Dendritic cell treated with granulocyte-macrophage colony-stimulating factor and Interleukin-4, amounts not matched to agents 40 ng/mL and 50 ng/mL, for 4 days (primary cell): ENCODE results near the gene SUSD6.
"Not testable (repeated sequence)": the region's sequence is repeated elsewhere in the genome, so short reads cannot be mapped to it uniquely, and the experiment has no call there.

Source experiments
- H3K27ac Mint-ChIP-seq: one replicate; pipeline ENCODE4 v1.8.0; 2022; ENCODE audit warnings: mild to moderate bottlenecking, mixed read lengths
- H3K27me3 Mint-ChIP-seq: one replicate; pipeline ENCODE4 v1.8.0; 2022; ENCODE audit warnings: mild to moderate bottlenecking, mixed read lengths
- H3K36me3 Mint-ChIP-seq: one replicate; pipeline ENCODE4 v1.8.0; 2022; ENCODE audit warnings: low read depth, mixed read lengths
- H3K4me1 Mint-ChIP-seq: one replicate; pipeline ENCODE4 v1.8.0; 2022; ENCODE audit warnings: low read depth, mixed read lengths
- H3K4me3 Mint-ChIP-seq: one replicate; pipeline ENCODE4 v1.8.0; 2022; ENCODE audit warnings: mild to moderate bottlenecking, moderate library complexity, mixed read lengths
- H3K9me3 Mint-ChIP-seq: one replicate; pipeline ENCODE4 v1.8.0; 2022; ENCODE audit warnings: mixed read lengths
- intact Hi-C: fragments of 100-400 bp; cut with micrococcal nuclease; formaldehyde crosslinking; loops from one replicate; pipeline ENCODE4 v1.15.0; 2022

SUSD6 gene

DNA sequence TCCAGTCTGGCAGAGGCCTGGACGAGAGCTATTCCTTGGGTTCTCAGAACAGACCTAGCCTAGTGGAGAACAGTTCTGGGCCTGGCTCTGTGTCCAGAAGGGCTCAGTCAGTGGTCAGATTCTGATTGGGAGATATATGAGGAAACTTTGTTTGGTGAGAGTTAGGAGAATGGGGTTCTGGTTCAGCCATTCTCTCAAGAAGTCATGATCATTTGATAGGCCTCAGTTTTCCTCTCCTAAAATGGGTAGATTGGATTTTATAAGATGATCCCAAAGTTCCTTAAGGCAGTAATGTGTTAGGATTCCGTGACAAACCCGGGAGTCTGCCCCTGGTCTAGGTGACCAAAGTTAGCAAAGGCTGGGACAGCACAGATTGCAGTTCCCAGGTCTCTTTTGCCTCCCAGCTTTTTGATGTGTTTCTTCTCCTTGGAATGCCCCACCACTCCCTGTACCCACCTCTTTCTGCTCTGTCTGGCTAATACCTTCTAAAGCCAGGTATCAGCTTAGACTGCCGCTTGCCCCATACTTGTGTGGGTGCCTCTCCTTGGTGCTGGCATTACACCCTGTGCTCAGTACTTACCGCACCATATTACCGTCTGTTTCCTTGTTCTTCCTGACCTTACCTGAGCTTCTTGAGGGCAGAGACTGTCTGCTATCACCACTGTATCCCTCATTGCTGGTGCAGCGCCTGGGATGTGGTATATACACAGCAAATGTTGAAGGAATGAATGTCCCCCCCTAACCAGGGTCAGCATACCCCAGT, 25.5 kb downstream of the SUSD6 start:
- intact Hi-C loops, result no loop called here
- H3K27me3 Mint-ChIP-seq, result no peaks in the 10 kb centered on the region
- H3K36me3 Mint-ChIP-seq, result peaks cover 37% of the 10 kb centered on the region
- peaks cover 87% of the 10 kb centered on the region for H3K4me1 Mint-ChIP-seq
- no peak overlapping the region for H3K4me3 Mint-ChIP-seq
- peaks cover 16% of the 10 kb centered on the region for H3K9me3 Mint-ChIP-seq
- H3K27ac Mint-ChIP-seq, result peak overlapping the region; percentile 67

DNA sequence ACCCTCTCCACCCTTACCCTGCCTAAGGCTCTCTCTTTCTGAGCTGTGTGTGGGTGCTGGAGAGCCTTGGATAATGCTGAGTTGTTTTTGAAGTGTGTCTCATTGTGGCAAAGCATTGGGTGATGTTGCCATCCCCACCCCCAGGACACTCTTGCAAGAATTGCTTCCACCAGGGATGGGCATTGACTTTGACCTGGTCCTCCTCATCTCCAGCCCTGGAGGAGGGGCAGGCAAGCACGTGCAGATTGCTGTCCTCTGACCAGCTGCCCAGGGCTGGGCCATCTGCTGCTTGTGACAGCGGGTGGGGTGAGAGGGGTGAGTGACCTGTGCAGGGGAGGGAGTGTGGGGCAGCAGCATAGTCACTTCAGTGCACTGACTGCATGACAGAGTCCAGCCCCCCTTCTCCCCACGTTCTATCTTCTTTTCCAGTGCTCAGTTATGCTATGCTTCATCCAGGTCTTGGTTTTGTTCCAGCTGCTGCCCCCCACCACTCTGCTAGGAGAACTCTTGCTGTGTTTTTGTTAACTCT, 26.2 kb downstream of the SUSD6 start:
- Mint-ChIP-seq H3K9me3 (peaks cover 23% of the 10 kb centered on the region), H3K27me3 (no peaks in the 10 kb centered on the region), H3K36me3 (peaks cover 40% of the 10 kb centered on the region), H3K4me3 (no peak overlapping the region), H3K27ac (peak overlapping the region; percentile 67), H3K4me1 (peaks cover 80% of the 10 kb centered on the region)
- intact Hi-C loops, result no loop called here

DNA sequence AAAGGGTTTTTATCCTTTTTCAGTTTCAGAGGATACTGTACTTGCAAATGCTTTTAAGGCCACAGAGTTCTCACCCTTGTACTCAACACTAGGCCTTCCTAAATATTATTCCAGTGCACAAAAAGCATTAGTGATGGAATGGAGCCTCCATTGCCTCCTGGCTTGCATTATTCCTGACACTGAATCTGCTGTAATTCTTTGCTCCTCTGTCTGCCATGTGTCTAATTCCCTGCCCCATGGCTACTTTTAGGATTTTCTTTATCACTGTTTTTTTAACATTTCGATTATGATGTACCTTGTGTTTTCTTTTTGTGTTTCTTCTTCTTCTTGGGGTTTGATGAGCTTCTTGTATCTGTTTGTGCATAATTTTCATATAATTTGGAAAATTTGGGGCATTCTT, 29.5 kb downstream of the SUSD6 start:
- intact Hi-C loops, result no loop called here
- Mint-ChIP-seq H3K36me3 (peaks cover 45% of the 10 kb centered on the region), H3K4me3 (no peak overlapping the region), H3K4me1 (peaks cover 74% of the 10 kb centered on the region), H3K9me3 (peaks cover 28% of the 10 kb centered on the region), H3K27ac (no peak overlapping the region), H3K27me3 (no peaks in the 10 kb centered on the region)

DNA sequence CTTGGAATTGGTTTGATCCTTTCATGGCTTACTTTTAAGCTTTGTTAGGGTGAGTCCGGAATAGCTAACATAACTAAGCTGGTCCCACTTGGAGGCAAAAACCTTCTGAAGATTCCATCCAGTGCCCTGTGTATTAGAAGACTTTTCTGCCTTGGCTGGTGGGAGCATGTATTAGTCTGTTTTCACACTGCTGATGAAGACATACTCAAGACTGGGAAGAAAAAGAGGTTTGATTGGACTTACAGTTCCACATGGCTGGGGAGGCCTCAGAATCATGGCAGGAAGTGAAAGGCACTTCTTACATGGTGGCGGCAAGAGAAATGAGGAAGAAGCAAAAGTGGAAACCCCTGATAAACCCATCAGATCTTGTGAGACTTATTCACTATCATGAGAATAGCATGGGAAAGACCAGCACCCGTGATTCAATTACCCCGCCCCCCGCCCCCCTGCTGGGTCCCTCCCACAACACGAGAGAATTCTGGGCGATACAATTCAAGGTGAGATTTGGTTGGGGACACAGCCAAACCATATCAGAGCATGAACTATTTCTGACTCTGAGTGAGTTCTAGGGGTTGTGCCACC, 30.9 kb downstream of the SUSD6 start:
- H3K27ac Mint-ChIP-seq, result peak overlapping the region; percentile 61
- peaks cover 72% of the 10 kb centered on the region for H3K4me1 Mint-ChIP-seq
- peaks cover 53% of the 10 kb centered on the region for H3K36me3 Mint-ChIP-seq
- H3K9me3 Mint-ChIP-seq, result peaks cover 28% of the 10 kb centered on the region
- intact Hi-C loops, H3K4me3 Mint-ChIP-seq, H3K27me3 Mint-ChIP-seq: not testable (repeated sequence)

DNA sequence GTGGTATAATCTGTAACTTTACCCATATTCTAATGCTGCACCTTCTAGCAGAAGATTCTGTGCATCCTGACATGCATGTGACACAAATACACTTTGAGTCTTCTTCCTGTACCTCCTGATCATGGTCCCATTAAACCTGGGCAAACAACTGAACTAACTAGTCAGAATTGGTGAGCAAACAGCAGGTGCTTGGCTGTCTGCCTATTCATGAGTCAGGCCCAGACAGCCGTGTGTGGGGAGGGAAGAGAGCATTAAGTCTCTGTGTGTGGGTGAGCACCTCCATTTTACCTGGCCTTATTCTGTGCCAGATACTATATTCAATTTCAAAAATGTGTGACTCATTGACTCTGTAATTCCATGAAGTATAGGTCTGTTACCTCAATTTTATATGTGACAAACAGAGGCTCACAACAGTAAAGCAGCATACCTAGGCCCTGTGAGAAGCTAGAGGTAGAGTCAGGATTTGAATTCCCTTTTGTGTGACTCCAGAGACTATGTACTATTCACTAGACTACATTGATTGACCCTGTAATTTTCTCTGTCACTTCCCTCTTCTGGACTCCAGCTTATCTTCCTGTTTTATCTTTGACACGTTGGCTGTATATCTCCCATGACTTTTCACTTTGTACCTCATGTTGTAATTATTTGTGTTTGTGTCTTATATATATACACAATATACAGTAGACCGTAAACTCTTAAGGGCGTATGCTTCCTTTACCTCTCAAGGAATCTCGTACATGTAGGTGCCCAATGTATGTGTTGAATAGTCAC, 32.2 kb downstream of the SUSD6 start:
- no peaks in the 10 kb centered on the region for H3K27me3 Mint-ChIP-seq
- H3K27ac Mint-ChIP-seq, result peak overlapping the region; percentile 78
- H3K36me3 Mint-ChIP-seq, result peaks cover 58% of the 10 kb centered on the region
- intact Hi-C loops, result no loop called here
- H3K4me3 Mint-ChIP-seq, result no peak overlapping the region
- peaks cover 28% of the 10 kb centered on the region for H3K9me3 Mint-ChIP-seq
- H3K4me1 Mint-ChIP-seq, result peaks cover 72% of the 10 kb centered on the region

DNA sequence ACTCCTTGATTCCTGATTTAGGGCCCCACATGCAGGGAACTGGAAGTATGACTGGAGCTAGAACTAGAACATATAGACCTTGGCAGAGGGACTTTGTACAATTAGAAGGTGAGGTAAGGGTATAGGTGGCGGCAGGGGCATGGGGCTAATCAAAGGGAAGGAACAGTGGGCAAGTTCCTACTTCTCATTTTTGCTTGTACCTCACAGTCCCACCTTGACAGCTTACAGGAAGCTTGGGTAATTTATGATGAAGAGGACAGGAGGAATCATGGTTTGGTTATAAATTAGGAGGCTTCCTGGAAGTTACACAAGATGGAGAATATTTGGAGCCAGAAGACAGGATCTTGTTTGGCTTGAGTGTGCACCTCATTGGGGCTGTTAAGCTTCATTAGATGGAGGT, 33.4 kb downstream of the SUSD6 start:
- Mint-ChIP-seq H3K4me3 (no peak overlapping the region), H3K27me3 (no peaks in the 10 kb centered on the region), H3K9me3 (peaks cover 28% of the 10 kb centered on the region), H3K4me1 (peaks cover 72% of the 10 kb centered on the region), H3K27ac (peak overlapping the region; percentile 78), H3K36me3 (peaks cover 58% of the 10 kb centered on the region)
- intact Hi-C loops, result no loop called here

DNA sequence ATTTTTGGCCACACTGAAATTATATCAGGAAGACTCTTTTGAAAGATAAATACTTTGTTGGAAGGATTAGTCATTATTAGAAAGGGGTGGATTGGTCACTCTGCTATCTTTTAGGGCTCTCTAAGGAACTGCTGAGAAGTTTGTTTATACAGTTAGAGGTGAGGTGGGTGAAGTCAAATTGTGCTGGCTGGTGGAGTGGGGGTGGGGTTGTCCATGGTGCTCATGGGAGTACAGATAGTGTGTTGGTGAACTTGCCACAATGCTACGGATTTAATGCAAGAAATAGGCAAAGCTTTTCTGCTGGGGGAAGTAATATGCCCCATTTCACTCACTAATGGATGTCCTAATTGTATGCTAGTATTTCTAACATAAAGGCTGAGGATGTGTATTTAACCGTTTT, 35.8 kb downstream of the SUSD6 start:
- no peak overlapping the region for H3K4me3 Mint-ChIP-seq

DNA sequence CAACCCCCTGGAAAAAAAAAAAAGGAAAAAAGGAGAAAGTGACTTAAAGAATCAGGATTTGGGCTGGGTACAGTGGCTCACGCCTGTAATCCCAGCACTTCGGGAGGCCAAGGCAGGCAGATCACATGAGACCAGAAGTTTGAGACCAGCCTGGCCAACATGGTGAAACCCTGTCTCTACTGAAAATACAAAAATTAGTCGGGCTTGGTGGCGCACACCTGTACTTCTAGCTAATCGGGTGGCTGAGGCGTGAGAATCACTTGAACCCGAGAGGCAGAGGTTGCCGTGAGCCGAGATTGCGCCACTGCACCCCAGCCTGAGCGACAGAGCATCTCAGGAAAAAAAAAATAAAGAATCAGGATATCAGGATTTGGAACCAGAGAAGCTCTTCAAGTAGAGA, 36.2 kb downstream of the SUSD6 start:
- intact Hi-C loops, result not testable (repeated sequence)

More for the DNA sequence above, 35.8 kb downstream of the SUSD6 start:
- Mint-ChIP-seq H3K4me1 (peaks cover 87% of the 10 kb centered on the region), H3K9me3 (peaks cover 9% of the 10 kb centered on the region), H3K36me3 (peaks cover 42% of the 10 kb centered on the region), H3K27ac (peak overlapping the region; percentile 59), H3K27me3 (no peaks in the 10 kb centered on the region)
- intact Hi-C loops, result no loop called here

DNA sequence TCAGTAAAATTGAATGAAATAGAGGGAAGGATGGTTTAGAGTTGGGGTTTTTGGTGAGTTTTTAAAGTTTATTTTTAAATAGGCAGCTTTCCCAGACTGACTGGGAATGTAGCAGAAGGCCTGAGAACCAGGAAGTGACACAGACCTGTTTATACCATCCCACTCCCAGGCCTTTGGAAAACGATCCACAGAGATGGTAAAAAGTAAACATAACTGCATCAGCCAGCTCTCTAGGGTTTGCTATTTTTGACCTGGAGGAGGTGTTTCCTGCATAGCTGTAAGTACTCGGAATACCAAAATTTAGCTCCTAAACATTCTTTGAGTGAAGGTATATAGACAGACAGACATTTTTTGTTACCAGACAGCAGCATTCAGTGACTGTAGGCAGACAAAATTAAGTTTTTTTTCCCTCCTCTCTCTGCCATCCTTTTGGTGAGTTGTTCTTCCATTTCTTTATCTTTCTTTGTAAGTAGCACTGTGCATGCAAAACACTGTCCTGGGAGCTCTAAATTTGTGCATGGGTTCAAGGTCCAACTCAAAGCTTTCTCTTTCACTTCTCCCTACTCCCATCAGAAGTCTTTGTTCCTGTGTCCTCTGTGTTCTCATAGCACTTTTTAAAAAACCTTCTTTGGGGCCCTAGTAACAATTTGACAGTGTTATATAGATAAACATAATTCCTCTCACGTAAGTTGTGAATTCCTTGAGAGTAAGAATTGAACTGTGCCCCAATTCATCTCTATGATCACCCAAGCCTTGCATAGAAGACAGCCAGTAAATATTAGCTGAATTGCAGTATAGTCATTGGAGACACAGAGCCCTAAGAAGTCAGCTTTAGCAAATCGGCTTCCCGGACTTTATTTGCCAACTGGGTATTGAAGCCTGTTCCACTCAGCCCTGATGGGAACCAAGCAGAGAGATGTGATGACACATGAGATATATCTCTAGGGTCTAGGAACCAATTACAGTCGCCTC, 37.4 kb downstream of the SUSD6 start:
- H3K4me1 Mint-ChIP-seq, result peaks cover 95% of the 10 kb centered on the region
- H3K9me3 Mint-ChIP-seq, result no peaks in the 10 kb centered on the region
- peaks cover 39% of the 10 kb centered on the region for H3K36me3 Mint-ChIP-seq
- H3K27ac Mint-ChIP-seq, result peak overlapping the region; percentile 18
- no peaks in the 10 kb centered on the region for H3K27me3 Mint-ChIP-seq
- intact Hi-C loops, result no loop called here
- no peak overlapping the region for H3K4me3 Mint-ChIP-seq

More for the DNA sequence above, 36.2 kb downstream of the SUSD6 start:
- H3K9me3 Mint-ChIP-seq, H3K4me3 Mint-ChIP-seq, H3K27me3 Mint-ChIP-seq: not testable (repeated sequence)
- peaks cover 90% of the 10 kb centered on the region for H3K4me1 Mint-ChIP-seq
- H3K27ac Mint-ChIP-seq, result peak overlapping the region; percentile 59
- H3K36me3 Mint-ChIP-seq, result peaks cover 38% of the 10 kb centered on the region

DNA sequence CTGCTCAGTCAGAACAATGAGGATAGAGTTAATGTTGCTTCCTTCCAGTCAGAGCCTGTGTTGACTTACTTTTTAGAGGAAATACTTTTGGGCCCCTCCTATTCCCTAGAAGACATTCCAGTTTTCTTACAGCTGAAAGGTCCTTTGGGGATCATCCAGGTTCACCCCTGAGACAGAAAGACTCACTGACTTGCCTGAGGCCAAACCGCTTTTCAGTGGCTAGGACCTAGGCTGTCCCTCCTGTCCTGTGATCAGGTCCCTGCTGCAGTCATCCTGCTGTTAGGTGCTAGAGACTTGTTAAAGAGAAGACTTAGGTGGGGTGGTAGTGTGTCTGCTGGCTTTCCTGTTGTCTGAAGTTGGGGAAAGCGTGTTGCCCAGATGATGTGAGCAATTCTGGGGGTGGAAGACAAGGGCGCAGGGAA, 39.6 kb downstream of the SUSD6 start:
- H3K9me3 Mint-ChIP-seq, result no peaks in the 10 kb centered on the region
- H3K4me1 Mint-ChIP-seq, result peaks cover 95% of the 10 kb centered on the region
- H3K27ac Mint-ChIP-seq, result peak overlapping the region; percentile 97
- H3K27me3 Mint-ChIP-seq, result no peaks in the 10 kb centered on the region
- peaks cover 44% of the 10 kb centered on the region for H3K36me3 Mint-ChIP-seq
- intact Hi-C loops, result loop anchor here (5.0 kb wide), 1 partner anchor 61 kb away; no protein-coding TSS in a partner anchor
- H3K4me3 Mint-ChIP-seq, result no peak overlapping the region

DNA sequence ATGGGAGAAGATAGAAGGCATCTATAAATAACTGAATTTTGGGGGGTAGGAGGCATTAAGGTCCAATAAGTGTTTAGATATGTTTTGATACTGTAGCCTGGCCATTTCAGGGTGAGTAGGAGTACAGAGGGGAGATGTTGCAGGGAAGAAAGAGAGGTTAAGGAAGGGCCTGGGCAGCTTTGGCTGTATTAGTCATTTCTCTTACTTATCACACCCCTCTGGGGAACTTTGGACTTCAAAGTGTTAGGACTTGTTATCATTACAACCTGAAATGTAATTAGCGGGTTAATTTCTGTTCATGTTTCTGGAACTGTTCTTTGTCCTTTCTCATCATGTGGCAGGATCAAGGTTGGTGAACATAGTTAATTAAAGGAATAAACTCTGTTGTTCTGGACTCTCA, 40.3 kb downstream of the SUSD6 start:
- H3K27me3 Mint-ChIP-seq, result no peaks in the 10 kb centered on the region
- no peak overlapping the region for H3K4me3 Mint-ChIP-seq

DNA sequence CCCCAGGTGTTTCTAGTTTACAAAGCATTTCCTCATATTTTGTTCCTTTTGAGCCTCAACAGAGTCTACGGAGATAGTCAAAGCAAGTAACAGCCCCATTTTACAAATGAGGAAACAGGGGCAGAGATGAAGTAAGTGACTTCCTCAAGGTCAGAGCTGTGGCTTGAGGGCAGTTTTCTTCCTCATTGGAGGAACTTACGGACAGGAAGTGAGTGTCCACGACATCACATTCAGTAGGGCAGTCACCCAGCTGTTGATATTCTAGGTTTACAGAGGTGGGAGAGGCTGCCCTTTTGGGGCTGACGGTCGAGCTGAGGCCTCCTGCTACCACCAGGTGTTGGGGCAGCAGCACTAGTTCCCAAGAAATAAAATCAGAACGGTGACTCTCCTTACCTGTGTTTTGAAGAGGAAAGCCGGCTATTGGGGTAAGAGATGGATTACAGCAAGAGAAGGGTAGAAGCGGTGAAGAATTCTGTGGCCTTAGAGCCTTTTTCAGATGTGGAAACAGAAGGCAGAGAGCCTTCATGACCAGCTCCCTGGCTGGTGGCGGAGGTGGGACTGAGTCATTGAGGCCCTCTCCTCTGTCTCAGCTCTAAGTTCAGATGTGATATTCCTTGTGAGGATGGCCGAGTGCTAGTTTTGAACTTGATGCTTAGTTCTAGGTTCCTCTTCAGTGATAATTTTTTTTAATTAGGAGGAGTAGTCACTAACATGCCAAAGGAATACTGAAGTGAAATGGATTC, 41.7 kb downstream of the SUSD6 start:
- Mint-ChIP-seq H3K4me1 (peaks cover 96% of the 10 kb centered on the region), H3K4me3 (peak overlapping the region; percentile 64), H3K9me3 (no peaks in the 10 kb centered on the region), H3K36me3 (peaks cover 38% of the 10 kb centered on the region), H3K27ac (peak overlapping the region; percentile 97), H3K27me3 (no peaks in the 10 kb centered on the region)
- intact Hi-C loops, result loop anchor here (2.0 to 5.0 kb wide), 2 partner anchors 38 to 59 kb away; no protein-coding TSS in a partner anchor

More for the DNA sequence above, 40.3 kb downstream of the SUSD6 start:
- peaks cover 94% of the 10 kb centered on the region for H3K4me1 Mint-ChIP-seq
- peaks cover 39% of the 10 kb centered on the region for H3K36me3 Mint-ChIP-seq
- H3K9me3 Mint-ChIP-seq, result no peaks in the 10 kb centered on the region
- peak overlapping the region; percentile 97 for H3K27ac Mint-ChIP-seq
- intact Hi-C loops, result loop anchor here (2.0 to 5.0 kb wide), 2 partner anchors 37 to 61 kb away; no protein-coding TSS in a partner anchor
